MCF 10A (cell line): ENCODE data around the gene NRG3. TPM values are rescaled to one million over a fixed set of nuclear protein-coding genes. Genes with fewer than 3 reads are reported as not detected.

Experiments used
- BruUV-seq: library from RNA; stranded (reverse); fragments of 400-500 nt; replicated peaks from 2 replicates; lab custom pipeline; 2021; lab: Mats Ljungman, UMichigan
- CTCF ChIA-PET: fragments of 300-600 bp; sonication (Branson Sonifier 250); formaldehyde crosslinking; extraction: SDS; loops from one replicate; lab custom pipeline; 2021; ENCODE audit warnings: antibody characterized with exemption, inconsistent platforms; lab: Yijun Ruan, JAX
- POLR2A ChIA-PET: fragments of 300-600, 350-650 bp; sonication (Branson Sonifier 250); formaldehyde crosslinking; extraction: SDS; loops from one replicate; lab custom pipeline; 2020; ENCODE audit warnings: antibody characterized with exemption, inconsistent platforms; lab: Yijun Ruan, JAX
- DNase-seq: peaks from one replicate; pipeline ENCODE4 v3.0.0-alpha.2; 2018; ENCODE audit not compliant: unreplicated experiment
- H3K27ac Mint-ChIP-seq: one replicate; pipeline ENCODE4 v1.8.0; 2022; ENCODE audit warnings: mild to moderate bottlenecking, low read depth, mixed read lengths; ENCODE audit not compliant: unreplicated experiment
- H3K27me3 Mint-ChIP-seq: one replicate; pipeline ENCODE4 v1.8.0; 2022; ENCODE audit warnings: mixed read lengths; ENCODE audit not compliant: insufficient read depth, unreplicated experiment
- H3K36me3 Mint-ChIP-seq: one replicate; pipeline ENCODE4 v1.8.0; 2022; ENCODE audit warnings: mild to moderate bottlenecking, moderate library complexity, mixed read lengths; ENCODE audit not compliant: insufficient read depth, unreplicated experiment
- H3K4me1 Mint-ChIP-seq: one replicate; pipeline ENCODE4 v1.8.0; 2022; ENCODE audit warnings: mixed read lengths; ENCODE audit not compliant: insufficient read depth, unreplicated experiment
- H3K4me3 Mint-ChIP-seq: one replicate; pipeline ENCODE4 v1.8.0; 2022; ENCODE audit warnings: mild to moderate bottlenecking, moderate library complexity, mixed read lengths; ENCODE audit not compliant: unreplicated experiment
- H3K9me3 Mint-ChIP-seq: one replicate; pipeline ENCODE4 v1.8.0; 2022; ENCODE audit warnings: mixed read lengths; ENCODE audit not compliant: unreplicated experiment
- intact Hi-C: fragments of 100-400 bp; cut with micrococcal nuclease; formaldehyde crosslinking; loops from 2 replicates; pipeline ENCODE4 v1.14.1; 2022
- total RNA-seq: library from RNA; stranded (reverse); gene quantifications from 2 replicates; pipeline ENCODE4 v1.2.3, GENCODE V29; 2022
- TF ChIP-seq, protein P1 (sequence below): fragments of 200-600 bp; IDR thresholded peaks from one replicate; pipeline ENCODE4 v1.8.0; 2022; ENCODE audit warnings: antibody characterized with exemption, mild to moderate bottlenecking; ENCODE audit not compliant: unreplicated experiment

The NRG3 gene
- total RNA-seq, 1 experiment from 2014 or later = not detected

DNA sequence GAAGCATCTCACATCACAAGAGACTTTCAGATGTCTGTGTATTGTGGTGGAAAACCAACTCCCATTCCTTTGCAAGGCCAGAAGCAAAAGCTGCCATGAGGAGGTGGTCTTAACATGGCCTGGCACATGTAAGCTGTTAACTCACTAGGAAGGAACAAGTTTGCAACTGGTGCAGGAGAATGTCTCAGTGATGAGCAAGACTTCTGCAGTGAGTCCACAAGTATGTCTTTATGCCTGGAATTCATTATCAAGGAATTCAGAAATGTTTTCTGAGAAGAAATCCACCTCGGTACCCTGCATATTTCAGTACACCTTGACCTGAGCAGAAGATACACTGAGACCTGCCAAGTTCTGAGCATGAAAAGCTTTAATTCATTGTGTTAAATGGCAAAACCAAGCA, 1033.1 kb downstream of the NRG3 start:
- CTCF ChIA-PET = no interaction called here
- intact Hi-C loops = no loop called here
- H3K9me3 Mint-ChIP-seq = peaks cover 6% of the 10 kb centered on the region

GRCh38 chr10:82908751-82909150, 1033.8 kb downstream of the NRG3 start:
- Mint-ChIP-seq H3K4me1 (no peaks in the 10 kb centered on the region), H3K36me3 (no peaks in the 10 kb centered on the region), H3K4me3 (no peak overlapping the region), H3K27ac (no peak overlapping the region), H3K9me3 (peaks cover 6% of the 10 kb centered on the region), H3K27me3 (no peaks in the 10 kb centered on the region)
- BruUV-seq = no TSS peak
- ChIA-PET POLR2A (interaction anchor here (0.6 kb wide), 1 partner anchor 76 kb away, joined by 3 read pairs; no protein-coding TSS in a partner anchor), CTCF (interaction anchor here (0.6 kb wide), 1 partner anchor 68 kb away, joined by 3 read pairs; no protein-coding TSS in a partner anchor)
- TF ChIP-seq, protein P1, sequence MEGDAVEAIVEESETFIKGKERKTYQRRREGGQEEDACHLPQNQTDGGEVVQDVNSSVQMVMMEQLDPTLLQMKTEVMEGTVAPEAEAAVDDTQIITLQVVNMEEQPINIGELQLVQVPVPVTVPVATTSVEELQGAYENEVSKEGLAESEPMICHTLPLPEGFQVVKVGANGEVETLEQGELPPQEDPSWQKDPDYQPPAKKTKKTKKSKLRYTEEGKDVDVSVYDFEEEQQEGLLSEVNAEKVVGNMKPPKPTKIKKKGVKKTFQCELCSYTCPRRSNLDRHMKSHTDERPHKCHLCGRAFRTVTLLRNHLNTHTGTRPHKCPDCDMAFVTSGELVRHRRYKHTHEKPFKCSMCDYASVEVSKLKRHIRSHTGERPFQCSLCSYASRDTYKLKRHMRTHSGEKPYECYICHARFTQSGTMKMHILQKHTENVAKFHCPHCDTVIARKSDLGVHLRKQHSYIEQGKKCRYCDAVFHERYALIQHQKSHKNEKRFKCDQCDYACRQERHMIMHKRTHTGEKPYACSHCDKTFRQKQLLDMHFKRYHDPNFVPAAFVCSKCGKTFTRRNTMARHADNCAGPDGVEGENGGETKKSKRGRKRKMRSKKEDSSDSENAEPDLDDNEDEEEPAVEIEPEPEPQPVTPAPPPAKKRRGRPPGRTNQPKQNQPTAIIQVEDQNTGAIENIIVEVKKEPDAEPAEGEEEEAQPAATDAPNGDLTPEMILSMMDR = no peak
- intact Hi-C loops = no loop called here
- no peak for DNase-seq

More for the DNA sequence above, 1033.1 kb downstream of the NRG3 start:
- H3K4me1 Mint-ChIP-seq = no peaks in the 10 kb centered on the region
- H3K27me3 Mint-ChIP-seq = no peaks in the 10 kb centered on the region
- POLR2A ChIA-PET = interaction anchor here (0.6 to 1.0 kb wide), 2 partner anchors 41 to 75 kb away, joined by 3 read pairs; no protein-coding TSS in a partner anchor
- no TSS peak for BruUV-seq
- H3K4me3 Mint-ChIP-seq = no peak overlapping the region
- H3K27ac Mint-ChIP-seq = no peak overlapping the region
- TF ChIP-seq, protein P1 = no peak
- no peaks in the 10 kb centered on the region for H3K36me3 Mint-ChIP-seq
- DNase-seq = no peak

GRCh38 chr10:82910301-82910700, 1035.3 kb downstream of the NRG3 start:
- no peak for DNase-seq
- ChIA-PET CTCF (interaction anchor here (0.6 kb wide), 1 partner anchor 1880 kb away, joined by 3 read pairs; no protein-coding TSS in a partner anchor), POLR2A (no interaction called here)
- TF ChIP-seq, protein P1 = no peak
- Mint-ChIP-seq H3K4me3 (no peak overlapping the region), H3K9me3 (peaks cover 6% of the 10 kb centered on the region), H3K36me3 (no peaks in the 10 kb centered on the region), H3K4me1 (no peaks in the 10 kb centered on the region), H3K27me3 (no peaks in the 10 kb centered on the region), H3K27ac (no peak overlapping the region)
- intact Hi-C loops = no loop called here
- no TSS peak for BruUV-seq

DNA sequence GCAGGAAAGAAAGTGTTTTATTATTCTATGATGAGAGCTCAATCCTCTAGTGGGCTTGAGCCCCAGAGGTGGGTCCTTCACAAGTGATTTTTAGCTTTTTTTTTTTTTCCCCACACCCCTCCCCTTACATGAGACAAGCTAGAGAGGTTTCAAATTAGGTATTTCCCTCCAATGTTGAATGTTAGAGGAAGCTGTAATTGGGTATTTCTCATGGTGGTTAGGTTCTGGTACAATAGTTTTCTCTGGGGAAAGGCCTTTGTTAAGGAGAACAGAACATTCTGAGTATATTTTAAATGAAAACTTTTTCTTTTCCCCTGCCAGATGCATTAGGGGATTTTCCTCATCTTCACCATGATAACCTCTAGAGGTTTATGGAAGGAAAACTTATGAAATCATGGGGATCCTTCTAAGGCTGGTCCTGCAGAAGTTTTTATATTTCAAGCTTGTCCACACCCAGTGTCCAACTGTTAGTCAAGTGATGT, 1039.7 kb downstream of the NRG3 start:
- Mint-ChIP-seq H3K36me3 (no peaks in the 10 kb centered on the region), H3K4me1 (no peaks in the 10 kb centered on the region), H3K27ac (no peak overlapping the region), H3K9me3 (peaks cover 9% of the 10 kb centered on the region), H3K4me3 (no peak overlapping the region), H3K27me3 (no peaks in the 10 kb centered on the region)
- no TSS peak for BruUV-seq
- intact Hi-C loops = no loop called here
- TF ChIP-seq, protein P1 = no peak
- POLR2A ChIA-PET = interaction anchor here (0.7 kb wide), 2 partner anchors 716 to 1294 kb away, joined by 3 read pairs; no protein-coding TSS in a partner anchor
- CTCF ChIA-PET = interaction anchor here (0.5 kb wide), 1 partner anchor 34 kb away, joined by 3 read pairs; no protein-coding TSS in a partner anchor
- DNase-seq = no peak
